GM12872 (cell line): ENCODE measurements around the gene STK35.

ENCODE experiments used
- CTCF ChIP-seq: IDR thresholded peaks from 3 replicates; pipeline ENCODE4 v1.5.1; 2011; ENCODE audit warnings: low read depth, mild to moderate bottlenecking, low read length, moderate library complexity; ENCODE audit not compliant: insufficient read depth

The STK35 gene

GRCh38 chr20:2170404-2170803, 68.8 kb downstream of the STK35 start:
- TF ChIP-seq CTCF: no peak

GRCh38 chr20:2171266-2171790, 69.7 kb downstream of the STK35 start:
- TF ChIP-seq CTCF: no peak

- peak; percentile 95 for TF ChIP-seq CTCF
These were observed 70.9 kb downstream of the STK35 start for GRCh38 chr20:2172305-2173175.

GRCh38 chr20:2173186-2173585, 71.6 kb downstream of the STK35 start:
- no peak for TF ChIP-seq CTCF

- TF ChIP-seq CTCF: no peak
These were observed 72.4 kb downstream of the STK35 start for GRCh38 chr20:2174067-2174466.

GRCh38 chr20:2176946-2177345, 75.3 kb downstream of the STK35 start:
- no peak for TF ChIP-seq CTCF

GRCh38 chr20:2178318-2179232, 76.9 kb downstream of the STK35 start:
- TF ChIP-seq CTCF: no peak
